Inferior parietal cortex (tissue), 1 donor: ENCODE results near the gene ATXN2.
"Not testable (repeated sequence)": the region's sequence is repeated elsewhere in the genome, so short reads cannot be mapped to it uniquely, and the experiment has no call there.

Experiments
- DNase-seq: peaks from one replicate; pipeline ENCODE4 v3.0.0-alpha.2; 2016; ENCODE audit errors: extremely low spot score

ATXN2 gene

DNA sequence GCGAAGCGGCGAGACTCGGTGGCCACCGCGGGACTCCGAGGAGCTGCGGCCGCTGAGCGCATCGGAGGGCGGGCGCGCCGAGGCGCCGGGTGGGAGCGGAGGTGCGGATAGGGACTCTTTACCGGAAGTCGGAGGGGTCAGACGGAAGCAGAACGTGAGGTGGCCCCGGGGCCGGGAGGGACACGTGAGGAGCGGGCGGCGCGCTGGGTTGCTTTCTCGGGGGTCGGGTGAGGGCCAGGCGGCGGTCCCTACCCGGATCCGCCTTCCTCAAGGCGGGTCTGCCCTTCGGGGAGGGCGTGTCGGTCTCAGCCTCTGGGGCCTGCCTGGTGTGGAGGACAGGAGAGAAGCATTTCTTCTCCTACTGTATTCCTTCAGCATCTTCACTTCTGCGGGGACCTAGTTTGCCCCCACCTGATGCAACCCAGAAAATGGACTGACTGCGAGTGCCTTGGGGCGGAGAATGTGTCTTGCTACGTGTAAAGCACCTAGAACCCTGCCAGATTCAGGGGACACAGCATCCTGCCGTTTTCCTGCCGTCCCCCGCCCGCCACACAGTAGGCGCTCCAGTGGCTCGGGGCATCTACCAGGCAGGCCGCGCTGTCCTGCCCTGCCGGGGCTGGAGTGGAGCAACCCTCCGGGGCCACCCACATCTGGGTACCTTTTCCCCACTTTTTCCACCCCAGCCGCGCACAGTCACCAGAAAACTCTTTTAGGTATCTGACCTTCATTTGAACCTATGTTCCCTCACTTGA, 514 bp upstream of the ATXN2 start:
- DNase-seq: peak; percentile 80

DNA sequence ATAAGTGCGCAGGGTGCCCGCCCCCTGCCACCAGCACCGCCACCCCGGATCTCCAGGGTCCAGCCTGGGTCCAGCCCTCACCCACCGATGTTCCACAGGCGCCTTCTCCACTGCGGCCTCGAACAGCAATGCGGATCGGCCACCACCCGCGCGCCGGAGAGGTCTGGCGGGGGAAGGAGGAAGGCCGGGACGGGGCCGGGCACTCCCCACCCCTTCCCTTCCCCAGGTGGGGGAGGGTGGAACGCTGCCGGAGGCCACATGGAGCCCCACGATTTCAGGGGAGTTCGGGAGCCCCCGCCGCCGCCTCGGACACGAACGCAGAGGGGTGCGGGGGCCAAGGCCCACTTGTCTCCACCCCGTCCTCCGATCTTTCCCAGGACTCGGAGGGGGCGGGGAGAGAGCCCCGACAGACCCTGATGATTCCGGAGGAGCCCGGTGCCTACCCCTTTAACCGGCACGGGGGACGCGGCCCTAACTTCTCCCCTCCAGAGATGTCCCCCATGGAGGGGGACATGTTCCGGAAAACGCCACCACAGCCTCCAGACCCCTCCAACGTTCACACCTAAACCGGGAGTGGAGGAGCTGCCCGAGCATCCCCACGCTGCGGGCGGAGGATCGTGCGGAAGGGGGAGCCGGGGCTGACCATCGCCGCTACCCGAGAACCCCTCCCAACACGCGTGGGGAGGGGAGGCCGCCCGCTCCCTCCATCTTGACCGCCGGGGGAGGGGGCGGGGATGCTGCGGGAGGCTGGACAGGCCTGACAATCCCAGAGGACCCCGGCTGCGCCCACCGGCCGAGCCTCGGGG, 1.1 kb downstream of the ATXN2 start:
- DNase-seq: no peak

DNA sequence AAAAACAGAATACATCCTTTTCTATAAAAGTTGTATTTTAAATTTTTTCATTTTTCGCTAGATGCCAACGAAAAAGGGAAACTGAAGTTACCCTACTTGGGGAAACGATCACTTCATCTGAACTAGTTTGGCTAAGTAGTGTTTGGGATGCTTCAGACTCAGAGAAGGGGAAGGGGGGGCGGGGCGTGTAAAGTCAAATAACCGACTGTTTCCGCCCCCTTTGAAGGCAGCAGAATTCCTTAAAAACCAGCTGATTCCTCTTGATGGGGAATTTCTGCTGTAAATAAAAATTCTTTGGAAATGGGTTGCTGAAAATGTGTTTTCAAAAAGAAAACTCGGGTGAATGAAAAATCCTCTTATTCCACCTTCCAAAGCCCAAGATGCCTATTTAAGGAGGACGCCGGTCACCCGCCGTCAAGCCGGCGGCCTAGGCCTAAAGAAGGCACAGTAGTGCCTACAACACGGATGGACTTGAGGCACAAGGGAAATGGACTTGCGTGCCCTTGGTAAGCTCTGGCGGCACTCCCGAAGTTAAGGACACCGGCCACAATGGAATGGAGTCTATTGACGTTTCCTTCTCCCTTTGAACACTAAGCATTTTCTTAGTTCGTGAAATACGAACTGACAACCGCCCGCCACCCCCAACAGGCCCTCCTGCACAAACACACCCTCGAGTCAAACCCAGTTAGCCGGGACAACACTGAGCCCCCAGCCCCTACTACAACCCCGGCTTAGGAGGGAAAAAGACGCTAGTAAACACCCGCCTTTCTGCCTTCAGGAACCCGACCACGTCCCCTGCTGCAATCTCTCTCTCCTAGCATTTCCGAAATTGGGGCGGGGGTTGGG, 1.9 kb downstream of the ATXN2 start:
- peak; percentile 40 for DNase-seq

GRCh38 chr12:111595341-111595835, 3.7 kb downstream of the ATXN2 start:
- not testable (repeated sequence) for DNase-seq

DNA sequence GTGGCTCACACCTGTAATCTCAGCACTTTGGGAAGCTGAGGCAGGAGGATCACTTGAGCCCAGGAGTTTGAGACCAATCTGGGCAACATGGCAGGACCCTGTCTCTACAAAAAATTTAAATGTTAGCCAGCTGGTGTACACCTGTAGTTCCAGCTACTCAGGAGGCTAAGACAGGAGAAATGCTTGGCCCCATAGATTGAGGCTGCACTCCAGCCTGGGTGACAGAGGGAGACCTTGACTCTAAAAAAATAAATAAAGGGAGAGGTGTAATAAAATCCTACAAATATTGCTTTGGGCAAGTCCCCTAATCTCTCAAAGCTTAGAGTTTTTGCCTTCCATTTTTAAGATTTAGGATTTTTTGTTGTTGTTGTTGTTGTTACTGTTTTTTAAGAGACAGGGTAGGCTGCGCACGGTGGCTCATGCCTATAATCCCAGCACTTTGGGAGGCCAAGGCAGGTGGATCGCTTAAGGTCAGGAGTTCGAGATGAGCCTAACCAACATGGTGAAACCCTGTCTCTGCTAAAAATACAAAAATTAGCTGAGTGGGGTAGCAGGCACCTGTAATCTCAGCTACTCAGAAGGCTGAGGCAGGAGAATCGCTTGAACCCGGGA, 7.6 kb downstream of the ATXN2 start:
- not testable (repeated sequence) for DNase-seq

DNA sequence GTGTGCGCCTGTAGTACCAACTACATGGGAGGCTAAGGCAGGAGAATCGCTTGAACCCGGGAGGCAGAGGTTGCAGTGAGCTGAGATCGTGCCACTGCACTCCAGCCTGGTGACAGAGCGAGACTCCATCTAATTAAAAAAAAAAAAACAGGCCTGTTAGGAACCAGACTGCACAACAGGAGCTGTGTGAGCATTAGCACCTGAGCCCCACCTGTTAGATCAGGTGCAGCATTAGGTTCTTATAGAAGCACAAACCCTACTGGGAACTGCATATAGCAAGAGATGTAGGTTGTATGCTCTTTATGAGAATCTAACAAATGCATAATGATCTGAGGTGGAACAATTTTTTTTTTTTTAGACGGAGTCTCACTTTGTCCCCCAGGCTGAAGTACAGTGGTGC, 8.6 kb downstream of the ATXN2 start:
- DNase-seq: no peak

GRCh38 chr12:111589601-111590000, 9.5 kb downstream of the ATXN2 start:
- no peak for DNase-seq

DNA sequence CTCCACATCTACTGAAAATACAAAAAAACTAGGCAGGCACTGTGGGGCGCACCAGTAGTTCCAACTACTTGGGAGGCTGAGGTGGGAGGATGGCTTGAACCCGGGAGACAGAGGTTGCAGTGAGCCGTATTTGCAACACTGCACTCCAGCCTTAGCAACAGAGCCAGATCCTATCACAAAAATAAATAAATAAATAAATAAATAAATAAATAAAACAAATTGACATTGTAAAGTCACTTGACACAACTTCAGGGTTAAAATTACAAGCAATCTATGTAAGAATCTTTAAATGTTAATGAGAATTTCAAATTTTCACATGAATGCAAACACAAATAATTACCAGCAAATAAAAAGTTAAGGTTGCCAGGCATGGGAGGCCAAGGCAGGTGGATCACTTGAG, 11.1 kb downstream of the ATXN2 start:
- DNase-seq: no peak

DNA sequence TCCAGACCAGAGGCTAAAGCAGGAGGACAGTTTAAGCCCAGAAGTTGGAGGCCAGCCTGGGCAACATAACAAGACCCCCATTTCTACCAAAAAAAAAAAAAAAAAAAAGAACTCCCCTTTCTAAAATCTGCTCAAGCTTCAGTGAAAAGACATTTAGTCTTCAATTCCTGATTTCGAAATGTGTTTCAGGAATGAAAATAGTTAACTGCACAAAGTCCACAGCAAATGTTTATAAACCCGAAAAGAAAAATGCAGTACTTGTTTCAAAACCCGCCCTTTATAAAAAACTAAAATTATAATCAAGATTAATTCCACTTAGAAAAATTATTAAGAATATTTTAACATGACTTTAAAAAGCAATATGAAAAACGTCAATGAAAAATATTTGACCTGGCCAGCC, 12.1 kb downstream of the ATXN2 start:
- DNase-seq: no peak

- no peak for DNase-seq
These were observed 13.4 kb downstream of the ATXN2 start for GRCh38 chr12:111585690-111586089.

DNA sequence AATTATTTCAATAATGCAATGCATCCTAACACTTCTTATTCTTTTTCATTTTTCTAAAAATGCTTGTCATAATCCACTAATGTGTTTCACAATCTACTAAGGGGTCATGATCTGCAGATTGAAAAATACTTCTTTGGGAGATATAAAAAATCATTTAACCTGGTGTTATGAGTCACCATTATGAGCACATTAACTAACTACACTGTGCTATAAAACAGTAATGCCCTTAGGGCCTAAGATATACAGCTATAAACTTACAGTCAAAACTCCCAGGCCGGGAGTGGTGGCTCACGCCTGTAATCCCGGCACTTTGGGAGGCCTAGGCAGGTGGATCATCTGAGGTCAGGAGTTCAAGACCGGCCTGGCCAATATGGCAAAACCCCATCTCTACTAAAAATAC, 14.2 kb downstream of the ATXN2 start:
- no peak for DNase-seq

- DNase-seq: not testable (repeated sequence)
These were observed 15.6 kb downstream of the ATXN2 start for GRCh38 chr12:111583506-111583905.

- DNase-seq: no peak
These were observed 16.9 kb downstream of the ATXN2 start for GRCh38 chr12:111582133-111582747.

- no peak for DNase-seq
These were observed 17.5 kb downstream of the ATXN2 start for GRCh38 chr12:111581434-111582132.

DNA sequence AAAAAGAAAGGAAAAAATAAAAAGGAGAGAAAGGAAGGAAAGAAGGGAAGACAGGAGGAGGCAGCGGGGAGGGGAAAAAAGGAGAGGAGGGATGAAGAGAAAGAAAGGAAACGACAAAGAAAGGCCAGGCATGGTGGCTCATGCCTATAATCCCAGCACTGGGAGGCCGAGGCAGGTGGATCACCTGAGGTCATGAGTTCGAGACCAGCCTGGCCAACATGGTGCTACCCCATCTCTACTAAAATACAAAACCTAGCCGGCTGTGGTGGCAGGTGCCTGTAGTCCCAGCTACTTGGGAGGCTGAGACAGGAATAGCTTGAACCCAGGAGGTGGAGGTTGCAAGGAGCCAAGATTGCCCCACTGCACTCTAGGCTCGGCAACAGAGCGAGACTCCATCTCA, 18.4 kb downstream of the ATXN2 start:
- DNase-seq: no peak

DNA sequence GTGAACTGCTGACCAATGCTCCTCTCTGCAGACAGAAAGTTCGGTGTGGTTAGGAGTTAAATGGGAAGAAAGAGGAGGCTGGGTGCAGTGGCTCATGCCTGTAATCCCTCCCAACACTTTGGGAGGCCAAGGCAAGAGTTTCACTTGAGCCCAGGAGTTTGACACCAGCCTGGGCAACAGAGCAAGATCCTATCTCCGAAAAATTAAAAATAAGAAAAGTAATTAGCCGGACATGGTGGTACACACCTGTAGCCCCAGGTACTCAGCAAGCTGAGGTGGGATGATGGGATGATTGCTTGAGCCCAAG, 19.0 kb downstream of the ATXN2 start:
- no peak for DNase-seq

GRCh38 chr12:111578971-111579340, 20.2 kb downstream of the ATXN2 start:
- DNase-seq: no peak

- DNase-seq: no peak
These were observed 20.7 kb downstream of the ATXN2 start for GRCh38 chr12:111578276-111578970.

GRCh38 chr12:111574797-111575443, 24.2 kb downstream of the ATXN2 start:
- no peak for DNase-seq

DNA sequence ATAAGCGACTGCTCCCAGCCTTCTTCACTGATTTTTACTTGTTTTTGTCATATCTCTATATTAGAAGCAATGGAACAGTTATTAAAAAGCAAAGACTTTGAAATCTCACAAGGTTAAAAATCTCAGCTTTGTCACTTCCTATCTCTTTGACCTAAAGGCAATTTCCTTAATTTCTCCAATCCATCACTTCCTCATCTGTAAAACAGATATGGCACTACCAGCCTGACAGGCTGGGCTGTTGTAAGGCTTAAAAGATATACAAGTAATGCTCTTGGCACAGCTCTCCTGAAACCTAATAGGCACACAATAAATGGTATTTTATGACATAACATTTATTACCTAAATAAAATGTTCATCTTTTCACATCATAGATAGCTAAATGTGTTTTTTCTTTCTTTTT, 25.6 kb downstream of the ATXN2 start:
- DNase-seq: no peak
